ENCODE measurements around the gene NEDD9. TPM values are rescaled to one million over a fixed set of nuclear protein-coding genes. Genes with fewer than 3 reads are reported as not detected.

The NEDD9 gene
- total and polyA plus RNA-seq, 2 of the 4 experiments (the other 2 are of a cell fraction) = 7.6 to 16.5 TPM

DNA sequence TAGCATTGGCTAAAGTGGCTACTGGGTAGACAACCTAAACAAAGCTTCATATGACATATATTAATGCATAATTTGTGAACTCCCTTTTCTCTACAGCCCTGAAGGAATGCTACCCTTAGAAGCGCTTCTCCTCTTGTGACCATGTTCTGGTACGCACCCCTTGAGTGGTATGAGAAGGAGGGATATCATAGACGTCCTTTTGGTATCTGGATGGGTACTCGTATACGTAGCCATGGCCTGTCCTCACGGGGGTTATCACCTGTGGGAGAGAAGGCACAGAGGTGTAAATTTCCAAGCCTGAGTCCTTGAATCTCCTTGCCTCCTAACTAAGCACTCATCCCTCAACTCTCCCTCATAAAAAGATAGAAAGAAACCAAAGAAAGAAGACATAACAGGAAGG lies 39.0 kb downstream of the NEDD9 start:
- H2BK5ac ChIP-seq (ENCODE audit: low read depth, low read length, poor library complexity, severe bottlenecking) = no peak overlapping the region
- peaks cover 27 to 61% of the 10 kb centered on the region in 2 experiments for H3K79me1 ChIP-seq (ENCODE audit: low read depth in 1 of 2, low read length in 2 of 2)
- in situ Hi-C loops (cut with MboI; ENCODE audit: low sequenced_read_pairs) = no loop called here
- no peak for ATAC-seq (ENCODE audit: low read depth)
- TF ChIP-seq CEBPB (IDR thresholded peaks at IDR 0.05; ENCODE audit: low read depth, low read length) (no peak), RCOR1 (IDR thresholded peaks at IDR 0.05; ENCODE audit: insufficient replicate concordance, low read length) (no peak), MAZ (IDR thresholded peaks at IDR 0.05; ENCODE audit: borderline replicate concordance, low read depth, low read length) (no peak), FOS (IDR thresholded peaks at IDR 0.05; ENCODE audit: low read depth, low read length) (no peak)
- no peak for DNase-seq
- no peak overlapping the region for H3K9ac ChIP-seq (ENCODE audit: low read depth, low read length)
- no peak overlapping the region for H3K4me3 ChIP-seq (ENCODE audit: insufficient read depth, low read depth, low read length)
- peaks cover 18% of the 10 kb centered on the region for H3K9me1 ChIP-seq (ENCODE audit: insufficient read depth, low read length)
- H2AFZ ChIP-seq (replicated peaks; ENCODE audit: low read length, poor library complexity) = no peak overlapping the region
- peaks cover 28% of the 10 kb centered on the region for H3K36me3 ChIP-seq (ENCODE audit: control insufficient read depth, insufficient read depth, low read length)
- peaks cover 4% of the 10 kb centered on the region; the same call in 1 of the 2 replicates for H4K20me1 ChIP-seq (ENCODE audit: insufficient read depth, low read length)
- H3K18ac ChIP-seq (ENCODE audit: low read depth, low read length) = 0 out of 2 replicates have a peak overlapping the region, but pooled peaks have one; percentile 19
- H4K5ac ChIP-seq (ENCODE audit: low read depth, low read length) = 0 out of 2 replicates have a peak overlapping the region, but pooled peaks have one; percentile 21
- H3K27ac ChIP-seq (ENCODE audit: insufficient read depth, low read length) = peak overlapping the region; percentile 22; the same call in 1 of the 2 replicates
- peak overlapping the region; percentile 96 for H2BK15ac ChIP-seq (ENCODE audit: low read depth, low read length)
- dilution Hi-C loops (cut with HindIII; ENCODE audit: low sequenced_read_pairs, unreplicated experiment) = no loop called here
- no peak overlapping the region for H3K56ac ChIP-seq (ENCODE audit: extremely low read depth, insufficient read depth, low read length)
- peak overlapping the region; percentile 39 for H2BK120ac ChIP-seq (ENCODE audit: low read depth, low read length)
- ChIA-PET POLR2A (ENCODE audit: unreplicated experiment) (no interaction called here), CTCF (interaction anchor here (0.6 kb wide), 2 partner anchors 23 to 715 kb away, joined by 3 to 4 read pairs; no protein-coding TSS in a partner anchor)
- intact Hi-C loops (cut with micrococcal nuclease) = no loop called here
- peak overlapping the region; percentile 72 for H2AK5ac ChIP-seq (ENCODE audit: low read depth, low read length)
- peaks cover 22% of the 10 kb centered on the region for H3K4me1 ChIP-seq (ENCODE audit: control insufficient read depth, insufficient read depth, low read length)
- H3K27me3 ChIP-seq (ENCODE audit: control insufficient read depth, insufficient read depth, low read length) = no peaks in the 10 kb centered on the region
- BruUV-seq (replicated peaks) = no TSS peak
- peak overlapping the region; percentile 47; the same call in 1 of the 2 replicates for H4K91ac ChIP-seq (ENCODE audit: insufficient read depth, low read depth, low read length)
- H3K23ac ChIP-seq (ENCODE audit: low read depth, low read length) = no peak overlapping the region
- H2BK20ac ChIP-seq (ENCODE audit: low read depth, low read length) = peak overlapping the region; percentile 88
- H3K9me3 ChIP-seq (ENCODE audit: control insufficient read depth, insufficient read depth, low read length) = no peaks in the 10 kb centered on the region
- no peak overlapping the region for H3K4me2 ChIP-seq (ENCODE audit: low read depth, low read length)
- WGBS, 2 experiments (ENCODE audit: extremely low coverage in 2 of 2, insufficient read length in 1 of 2) = no CpG with 5 or more reads among the region's 6 CpGs
- peak overlapping the region; percentile 59; the same call in 1 of the 2 replicates for H3K4ac ChIP-seq (ENCODE audit: low read depth, low read length)
- no peak overlapping the region for H2AK9ac ChIP-seq (replicated peaks; ENCODE audit: low read depth, low read length, poor library complexity)
- H4K8ac ChIP-seq (ENCODE audit: low read depth in 2 of 2, low read length in 2 of 2) = peak overlapping the region; percentile 20 to 21; a peak in 2 of 4 replicates
- H3K14ac ChIP-seq (replicated peaks; ENCODE audit: low read depth, low read length) = peak overlapping the region; percentile 77; the same call in 1 of the 2 replicates

Data from IMR-90 (cell line).